Measurements from ENCODE around the gene ZNF557. TPM values are rescaled to one million over a fixed set of nuclear protein-coding genes. Genes with fewer than 3 reads are reported as not detected.

ZNF557 gene
- total RNA-seq, 1 experiment from 2014 or later: 13.3 TPM

GRCh38 chr19:7074705-7075282, 5.3 kb downstream of the ZNF557 start:
- no peak for DNase-seq (ENCODE audit: low read depth)

GRCh38 chr19:7076151-7076550, 6.6 kb downstream of the ZNF557 start:
- DNase-seq (ENCODE audit: low read depth): no peak

GRCh38 chr19:7078008-7078407, 8.5 kb downstream of the ZNF557 start:
- DNase-seq (ENCODE audit: low read depth): no peak

GRCh38 chr19:7083076-7083956, 13.8 kb downstream of the ZNF557 start:
- DNase-seq (ENCODE audit: low read depth): peak; percentile 27

GRCh38 chr19:7088999-7089398, 19.5 kb downstream of the ZNF557 start:
- DNase-seq (ENCODE audit: low read depth): no peak

- no peak for DNase-seq (ENCODE audit: low read depth)
These were observed 28.6 kb downstream of the ZNF557 start for GRCh38 chr19:7098096-7098495.

GRCh38 chr19:7098701-7099596, 29.4 kb downstream of the ZNF557 start:
- peak; percentile 88 for DNase-seq (ENCODE audit: low read depth)

GRCh38 chr19:7099597-7099921, 30.1 kb downstream of the ZNF557 start:
- DNase-seq (ENCODE audit: low read depth): no peak

- DNase-seq (ENCODE audit: low read depth): no peak
These were observed 32.2 kb downstream of the ZNF557 start for GRCh38 chr19:7101498-7102253.

GRCh38 chr19:7104747-7105447, 35.4 kb downstream of the ZNF557 start:
- DNase-seq (ENCODE audit: low read depth): no peak

- no peak for DNase-seq (ENCODE audit: low read depth)
These were observed 37.5 kb downstream of the ZNF557 start for GRCh38 chr19:7106711-7107657.

- DNase-seq (ENCODE audit: low read depth): no peak
These were observed 40.3 kb downstream of the ZNF557 start for GRCh38 chr19:7109678-7110289.

GRCh38 chr19:7112675-7113074, 43.2 kb downstream of the ZNF557 start:
- DNase-seq (ENCODE audit: low read depth): no peak

- DNase-seq (ENCODE audit: low read depth): no peak
These were observed 43.7 kb downstream of the ZNF557 start for GRCh38 chr19:7113233-7113632.

GRCh38 chr19:7115721-7116120, 46.2 kb downstream of the ZNF557 start:
- DNase-seq (ENCODE audit: low read depth): no peak

- no peak for DNase-seq (ENCODE audit: low read depth)
These were observed 47.7 kb downstream of the ZNF557 start for GRCh38 chr19:7117248-7117647.

- no peak for DNase-seq (ENCODE audit: low read depth)
These were observed 50.1 kb downstream of the ZNF557 start for GRCh38 chr19:7119582-7119981.

GRCh38 chr19:7120499-7120898, 51.0 kb downstream of the ZNF557 start:
- no peak for DNase-seq (ENCODE audit: low read depth)

GRCh38 chr19:7122701-7123100, 53.2 kb downstream of the ZNF557 start:
- no peak for DNase-seq (ENCODE audit: low read depth)

Data from M059J (cell line).